ENCODE data around the gene APBB2.

APBB2 gene

GRCh38 chr4:40832175-40832574 lies 382.2 kb downstream of the APBB2 start:
- Histone ChIP-seq H2AFZ (ENCODE audit: low read length) (no peak overlapping the region), H3K9me2 (ENCODE audit: low read depth, low read length) (no peaks in the 10 kb centered on the region), H3K27ac (ENCODE audit: low read depth, low read length, poor library complexity, severe bottlenecking) (no peak overlapping the region), H3K4me3 (ENCODE audit: low read depth, low read length, poor library complexity, severe bottlenecking) (no peak overlapping the region), H3K27me3 (ENCODE audit: insufficient read depth, low read length) (no peaks in the 10 kb centered on the region), H3K4me1 (ENCODE audit: insufficient read depth, low read length, severe bottlenecking) (no peaks in the 10 kb centered on the region), H3K4me2 (ENCODE audit: low read length) (no peak overlapping the region), H3K79me2 (ENCODE audit: insufficient read depth, low read length) (no peaks in the 10 kb centered on the region), H3K9ac (ENCODE audit: low read length) (no peak overlapping the region), H3K9me3 (ENCODE audit: low read length) (0 out of 2 replicates have a peak, but pooled peaks cover 3% of the 10 kb centered on the region), H4K20me1 (ENCODE audit: insufficient read depth, low read length) (no peaks in the 10 kb centered on the region), H3F3A (ENCODE audit: insufficient read depth, low read length) (no peaks in the 10 kb centered on the region), H3K36me3 (ENCODE audit: insufficient read depth, low read length) (no peaks in the 10 kb centered on the region; the same call in 1 of the 2 replicates)
- no peak for TF ChIP-seq EZH2 (IDR thresholded peaks at IDR 0.05; ENCODE audit: borderline replicate concordance, low read length)
- TF ChIP-seq, protein P1, sequence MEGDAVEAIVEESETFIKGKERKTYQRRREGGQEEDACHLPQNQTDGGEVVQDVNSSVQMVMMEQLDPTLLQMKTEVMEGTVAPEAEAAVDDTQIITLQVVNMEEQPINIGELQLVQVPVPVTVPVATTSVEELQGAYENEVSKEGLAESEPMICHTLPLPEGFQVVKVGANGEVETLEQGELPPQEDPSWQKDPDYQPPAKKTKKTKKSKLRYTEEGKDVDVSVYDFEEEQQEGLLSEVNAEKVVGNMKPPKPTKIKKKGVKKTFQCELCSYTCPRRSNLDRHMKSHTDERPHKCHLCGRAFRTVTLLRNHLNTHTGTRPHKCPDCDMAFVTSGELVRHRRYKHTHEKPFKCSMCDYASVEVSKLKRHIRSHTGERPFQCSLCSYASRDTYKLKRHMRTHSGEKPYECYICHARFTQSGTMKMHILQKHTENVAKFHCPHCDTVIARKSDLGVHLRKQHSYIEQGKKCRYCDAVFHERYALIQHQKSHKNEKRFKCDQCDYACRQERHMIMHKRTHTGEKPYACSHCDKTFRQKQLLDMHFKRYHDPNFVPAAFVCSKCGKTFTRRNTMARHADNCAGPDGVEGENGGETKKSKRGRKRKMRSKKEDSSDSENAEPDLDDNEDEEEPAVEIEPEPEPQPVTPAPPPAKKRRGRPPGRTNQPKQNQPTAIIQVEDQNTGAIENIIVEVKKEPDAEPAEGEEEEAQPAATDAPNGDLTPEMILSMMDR (IDR thresholded peaks at IDR 0.05; ENCODE audit: low read length): no peak

GRCh38 chr4:40831146-40831907 lies 383.0 kb downstream of the APBB2 start:
- H3K4me2 ChIP-seq (ENCODE audit: low read length): no peak overlapping the region
- no peak for TF ChIP-seq EZH2 (IDR thresholded peaks at IDR 0.05; ENCODE audit: borderline replicate concordance, low read length)
- TF ChIP-seq, protein P1 (IDR thresholded peaks at IDR 0.05; ENCODE audit: low read length): no peak

GRCh38 chr4:40829586-40829985 lies 384.8 kb downstream of the APBB2 start:
- 0 out of 2 replicates have a peak, but pooled peaks cover 3% of the 10 kb centered on the region for H3K9me3 ChIP-seq (ENCODE audit: low read length)
- no peak overlapping the region for H3K9ac ChIP-seq (ENCODE audit: low read length)
- no peaks in the 10 kb centered on the region for H3K79me2 ChIP-seq (ENCODE audit: insufficient read depth, low read length)
- no peak overlapping the region for H3K27ac ChIP-seq (ENCODE audit: low read depth, low read length, poor library complexity, severe bottlenecking)
- no peak for TF ChIP-seq EZH2 (IDR thresholded peaks at IDR 0.05; ENCODE audit: borderline replicate concordance, low read length)
- TF ChIP-seq, protein P1 (IDR thresholded peaks at IDR 0.05; ENCODE audit: low read length): no peak
- H3K9me2 ChIP-seq (ENCODE audit: low read depth, low read length): no peaks in the 10 kb centered on the region
- no peak overlapping the region for H3K4me2 ChIP-seq (ENCODE audit: low read length)
- H3K36me3 ChIP-seq (ENCODE audit: insufficient read depth, low read length): no peaks in the 10 kb centered on the region; the same call in 1 of the 2 replicates
- no peak overlapping the region for H2AFZ ChIP-seq (ENCODE audit: low read length)
- H3F3A ChIP-seq (ENCODE audit: insufficient read depth, low read length): no peaks in the 10 kb centered on the region
- no peaks in the 10 kb centered on the region for H3K27me3 ChIP-seq (ENCODE audit: insufficient read depth, low read length)
- no peak overlapping the region for H3K4me3 ChIP-seq (ENCODE audit: low read depth, low read length, poor library complexity, severe bottlenecking)
- no peaks in the 10 kb centered on the region for H4K20me1 ChIP-seq (ENCODE audit: insufficient read depth, low read length)
- H3K4me1 ChIP-seq (ENCODE audit: insufficient read depth, low read length, severe bottlenecking): no peaks in the 10 kb centered on the region

More at GRCh38 chr4:40831146-40831907, 383.0 kb downstream of the APBB2 start:
- no peaks in the 10 kb centered on the region for H3K79me2 ChIP-seq (ENCODE audit: insufficient read depth, low read length)
- no peaks in the 10 kb centered on the region for H3F3A ChIP-seq (ENCODE audit: insufficient read depth, low read length)
- H3K9me2 ChIP-seq (ENCODE audit: low read depth, low read length): no peaks in the 10 kb centered on the region
- no peak overlapping the region for H3K27ac ChIP-seq (ENCODE audit: low read depth, low read length, poor library complexity, severe bottlenecking)
- H3K36me3 ChIP-seq (ENCODE audit: insufficient read depth, low read length): no peaks in the 10 kb centered on the region; the same call in 1 of the 2 replicates
- no peaks in the 10 kb centered on the region for H4K20me1 ChIP-seq (ENCODE audit: insufficient read depth, low read length)
- H3K9ac ChIP-seq (ENCODE audit: low read length): no peak overlapping the region
- no peaks in the 10 kb centered on the region for H3K27me3 ChIP-seq (ENCODE audit: insufficient read depth, low read length)
- no peak overlapping the region for H2AFZ ChIP-seq (ENCODE audit: low read length)
- no peak overlapping the region for H3K4me3 ChIP-seq (ENCODE audit: low read depth, low read length, poor library complexity, severe bottlenecking)
- no peaks in the 10 kb centered on the region for H3K4me1 ChIP-seq (ENCODE audit: insufficient read depth, low read length, severe bottlenecking)
- 0 out of 2 replicates have a peak, but pooled peaks cover 3% of the 10 kb centered on the region for H3K9me3 ChIP-seq (ENCODE audit: low read length)

Data from OCI-LY1 (cell line).